ENCODE results near the gene PDIA5. TPM values are rescaled to one million over a fixed set of nuclear protein-coding genes. Genes with fewer than 3 reads are reported as not detected.

The PDIA5 gene
- total RNA-seq, 4 donors from 2014 or later = 5.3 to 9.2 (median 7.2) TPM

DNA sequence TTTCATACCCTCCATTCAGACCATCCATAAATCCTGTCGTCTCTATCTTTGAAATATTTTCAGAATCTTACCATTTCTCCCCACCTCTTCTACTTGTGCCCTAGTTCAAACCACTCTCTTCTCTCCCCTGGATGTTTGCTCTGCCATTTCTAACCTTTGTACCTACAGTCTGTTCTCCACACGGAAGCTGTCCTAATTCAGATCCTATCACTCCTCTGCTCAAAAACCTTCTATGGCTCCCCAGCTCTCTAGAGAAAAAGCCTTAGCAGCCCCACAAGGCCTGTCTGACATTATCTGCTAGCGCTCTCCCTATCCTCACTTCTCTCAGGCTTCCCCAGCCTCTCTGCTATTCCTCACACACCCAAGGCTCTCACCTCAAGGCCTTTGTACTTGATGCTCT, 34.8 kb upstream of the PDIA5 start:
- Histone ChIP-seq H3K4me3 (no peak overlapping the region), H3K9me3 (no peaks in the 10 kb centered on the region), H3K4me1 (peaks cover 19% of the 10 kb centered on the region), H3K27me3 (peaks cover 67% of the 10 kb centered on the region), H3K27ac (no peak overlapping the region), H3K36me3 (no peaks in the 10 kb centered on the region)
- WGBS = 76% methylated on average over 3 of the region's 3 CpGs
- DNase-seq (ENCODE audit: low spot score in 2 of 2) = no peak
- TF ChIP-seq, protein P1, sequence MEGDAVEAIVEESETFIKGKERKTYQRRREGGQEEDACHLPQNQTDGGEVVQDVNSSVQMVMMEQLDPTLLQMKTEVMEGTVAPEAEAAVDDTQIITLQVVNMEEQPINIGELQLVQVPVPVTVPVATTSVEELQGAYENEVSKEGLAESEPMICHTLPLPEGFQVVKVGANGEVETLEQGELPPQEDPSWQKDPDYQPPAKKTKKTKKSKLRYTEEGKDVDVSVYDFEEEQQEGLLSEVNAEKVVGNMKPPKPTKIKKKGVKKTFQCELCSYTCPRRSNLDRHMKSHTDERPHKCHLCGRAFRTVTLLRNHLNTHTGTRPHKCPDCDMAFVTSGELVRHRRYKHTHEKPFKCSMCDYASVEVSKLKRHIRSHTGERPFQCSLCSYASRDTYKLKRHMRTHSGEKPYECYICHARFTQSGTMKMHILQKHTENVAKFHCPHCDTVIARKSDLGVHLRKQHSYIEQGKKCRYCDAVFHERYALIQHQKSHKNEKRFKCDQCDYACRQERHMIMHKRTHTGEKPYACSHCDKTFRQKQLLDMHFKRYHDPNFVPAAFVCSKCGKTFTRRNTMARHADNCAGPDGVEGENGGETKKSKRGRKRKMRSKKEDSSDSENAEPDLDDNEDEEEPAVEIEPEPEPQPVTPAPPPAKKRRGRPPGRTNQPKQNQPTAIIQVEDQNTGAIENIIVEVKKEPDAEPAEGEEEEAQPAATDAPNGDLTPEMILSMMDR (IDR thresholded peaks at IDR 0.05) = no peak
- no peak for TF ChIP-seq POLR2A (IDR thresholded peaks at IDR 0.05)
- TF ChIP-seq EP300 (IDR thresholded peaks at IDR 0.05) = no peak
- no peak for TF ChIP-seq POLR2AphosphoS5 (IDR thresholded peaks at IDR 0.05)

DNA sequence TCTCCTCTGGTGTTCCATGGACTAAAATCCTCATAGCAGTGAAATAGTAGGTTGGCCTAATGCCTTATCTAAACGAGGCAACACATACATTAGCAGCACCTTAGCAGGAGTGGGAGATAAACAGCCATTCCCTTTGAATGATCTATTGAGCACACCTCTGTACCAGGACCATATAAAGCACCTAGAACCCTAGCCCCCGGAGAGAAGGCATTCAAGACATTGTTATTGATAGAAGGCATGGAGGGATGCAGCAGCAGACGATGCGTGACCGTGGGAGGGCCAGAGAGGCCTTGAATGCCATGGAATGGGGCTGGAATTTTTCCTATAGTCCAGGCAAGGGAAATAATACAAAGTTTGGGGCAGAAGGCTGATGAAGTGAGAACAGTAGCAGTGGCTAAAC, 32.7 kb upstream of the PDIA5 start:
- no peak overlapping the region for H3K27ac ChIP-seq
- H3K4me1 ChIP-seq = no peaks in the 10 kb centered on the region
- WGBS = 92% methylated on average over 5 of the region's 5 CpGs
- no peaks in the 10 kb centered on the region for H3K36me3 ChIP-seq
- DNase-seq (ENCODE audit: low spot score in 2 of 2) = no peak
- TF ChIP-seq EP300 (IDR thresholded peaks at IDR 0.05) (no peak), POLR2AphosphoS5 (IDR thresholded peaks at IDR 0.05) (no peak), POLR2A (IDR thresholded peaks at IDR 0.05) (no peak)
- TF ChIP-seq, protein P1 (IDR thresholded peaks at IDR 0.05) = no peak
- no peaks in the 10 kb centered on the region for H3K9me3 ChIP-seq
- peaks cover 52% of the 10 kb centered on the region for H3K27me3 ChIP-seq
- H3K4me3 ChIP-seq = no peak overlapping the region

DNA sequence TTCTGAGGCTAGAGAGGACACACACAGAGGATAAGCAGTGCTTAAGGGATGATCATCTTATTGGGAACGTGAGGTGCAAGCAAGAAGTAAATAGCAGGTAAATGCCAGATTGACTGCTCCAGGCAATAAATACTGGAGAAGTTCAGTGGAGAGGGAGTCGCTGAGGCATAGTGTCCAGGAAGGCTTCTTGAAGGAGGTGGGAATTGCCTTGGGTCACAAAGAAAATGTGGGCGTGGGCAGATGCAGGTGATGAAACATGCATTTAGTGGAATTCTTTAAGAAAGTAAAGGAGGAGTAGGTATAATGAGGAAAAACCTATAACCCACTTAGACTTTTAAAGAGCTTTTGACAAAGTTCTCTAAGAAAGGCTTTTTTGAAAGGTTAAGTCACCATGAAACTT, 31.8 kb upstream of the PDIA5 start:
- Histone ChIP-seq H3K36me3 (no peaks in the 10 kb centered on the region), H3K9me3 (no peaks in the 10 kb centered on the region), H3K27ac (no peak overlapping the region), H3K27me3 (peaks cover 48% of the 10 kb centered on the region), H3K4me1 (no peaks in the 10 kb centered on the region), H3K4me3 (no peak overlapping the region)
- DNase-seq (ENCODE audit: low spot score in 2 of 2) = no peak
- 72% methylated on average over 3 of the region's 3 CpGs for WGBS
- TF ChIP-seq POLR2A (IDR thresholded peaks at IDR 0.05) (no peak), EP300 (IDR thresholded peaks at IDR 0.05) (no peak), POLR2AphosphoS5 (IDR thresholded peaks at IDR 0.05) (no peak)
- TF ChIP-seq, protein P1 (IDR thresholded peaks at IDR 0.05) = no peak

DNA sequence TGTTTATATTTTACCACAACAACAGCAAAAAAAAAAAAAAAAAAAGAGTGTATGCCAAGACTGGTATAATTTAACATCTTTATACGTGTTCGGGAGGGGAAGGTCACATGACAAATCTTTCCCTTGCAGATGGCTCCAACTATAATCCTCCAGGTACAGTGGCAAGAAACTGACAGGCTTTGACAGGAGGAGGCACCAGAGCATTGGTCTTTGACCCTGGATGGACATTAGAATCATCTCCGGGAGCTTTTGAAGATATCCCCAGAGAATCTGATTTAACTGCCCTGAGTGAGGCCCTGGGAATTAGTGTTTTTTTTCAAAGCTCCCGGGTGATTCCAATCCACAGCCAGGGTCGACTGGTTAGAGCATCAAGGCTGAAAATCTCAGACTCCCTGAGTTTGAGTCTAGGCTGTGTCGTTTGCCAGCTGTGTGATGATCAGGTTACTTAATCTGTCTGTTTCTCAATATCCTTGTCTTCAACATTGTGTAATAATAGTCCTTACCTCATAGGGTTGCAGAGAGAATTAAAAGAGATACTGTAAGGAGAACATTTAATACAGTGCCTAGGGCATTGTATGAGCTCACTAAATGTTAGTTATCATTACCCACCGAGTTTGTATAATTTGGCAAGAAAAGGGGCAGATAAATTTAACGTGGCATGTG, 30.3 kb upstream of the PDIA5 start:
- 41% methylated on average over 8 of the region's 8 CpGs for WGBS
- no peaks in the 10 kb centered on the region for H3K9me3 ChIP-seq
- no peak overlapping the region for H3K27ac ChIP-seq
- TF ChIP-seq EP300 (IDR thresholded peaks at IDR 0.05) (no peak), POLR2A (IDR thresholded peaks at IDR 0.05) (no peak)
- H3K27me3 ChIP-seq = peaks cover 38% of the 10 kb centered on the region
- H3K36me3 ChIP-seq = no peaks in the 10 kb centered on the region
- H3K4me1 ChIP-seq = no peaks in the 10 kb centered on the region
- DNase-seq (ENCODE audit: low spot score in 2 of 2) = no peak
- no peak overlapping the region for H3K4me3 ChIP-seq

DNA sequence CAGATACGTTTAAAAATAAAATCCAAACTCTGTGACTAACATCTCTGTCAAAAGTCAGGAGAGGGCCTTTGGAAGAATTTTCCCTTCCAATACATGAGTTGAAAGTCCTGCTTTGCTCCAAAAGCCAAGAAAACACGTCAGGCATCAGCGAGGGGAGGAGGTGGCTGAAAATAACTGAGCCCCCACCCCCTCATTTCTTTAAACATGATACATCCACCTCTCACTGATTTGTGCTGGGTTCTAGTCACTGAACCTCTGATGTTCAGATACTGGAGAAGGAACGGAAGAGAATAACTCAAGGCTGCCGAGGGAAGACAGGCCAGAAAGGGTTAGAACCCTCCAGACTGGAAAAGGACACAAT, 29.8 kb upstream of the PDIA5 start:
- Histone ChIP-seq H3K4me3 (no peak overlapping the region), H3K27ac (no peak overlapping the region), H3K27me3 (peaks cover 35% of the 10 kb centered on the region), H3K36me3 (no peaks in the 10 kb centered on the region), H3K9me3 (no peaks in the 10 kb centered on the region), H3K4me1 (no peaks in the 10 kb centered on the region)
- TF ChIP-seq, protein P1 (IDR thresholded peaks at IDR 0.05) = no peak
- TF ChIP-seq POLR2A (IDR thresholded peaks at IDR 0.05) (no peak), POLR2AphosphoS5 (IDR thresholded peaks at IDR 0.05) (no peak), EP300 (IDR thresholded peaks at IDR 0.05) (no peak)
- DNase-seq (ENCODE audit: low spot score in 2 of 2) = no peak
- WGBS = 73% methylated on average over 5 of the region's 5 CpGs

DNA sequence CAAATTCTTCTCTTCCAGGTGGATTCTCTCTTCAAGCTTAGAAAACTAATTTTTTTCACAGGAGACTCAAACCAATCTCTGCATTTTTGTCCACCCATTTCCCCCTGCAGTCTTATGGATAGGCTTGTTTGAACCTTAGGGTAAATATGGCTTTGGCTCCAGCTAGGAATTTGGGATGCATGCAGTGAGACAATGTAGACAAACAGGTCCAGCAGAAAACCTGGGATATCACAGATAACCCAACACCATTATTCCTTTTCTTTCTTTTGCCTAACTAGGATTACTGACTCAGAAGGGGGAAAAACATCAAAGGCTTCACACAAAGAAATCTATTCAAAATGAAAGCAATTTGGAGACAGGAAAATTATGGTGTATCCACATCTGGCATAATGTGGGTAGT, 28.1 kb upstream of the PDIA5 start:
- no peak for DNase-seq (ENCODE audit: low spot score in 2 of 2)
- no peaks in the 10 kb centered on the region for H3K4me1 ChIP-seq
- peaks cover 32% of the 10 kb centered on the region for H3K27me3 ChIP-seq
- no peaks in the 10 kb centered on the region for H3K36me3 ChIP-seq
- H3K4me3 ChIP-seq = no peak overlapping the region
- TF ChIP-seq POLR2A (IDR thresholded peaks at IDR 0.05) = no peak
- TF ChIP-seq, protein P1 (IDR thresholded peaks at IDR 0.05) = no peak
- no peak for TF ChIP-seq POLR2AphosphoS5 (IDR thresholded peaks at IDR 0.05)
- TF ChIP-seq EP300 (IDR thresholded peaks at IDR 0.05) = no peak
- H3K27ac ChIP-seq = no peak overlapping the region
- H3K9me3 ChIP-seq = no peaks in the 10 kb centered on the region
